ENCODE results near the gene MDC1. TPM values are rescaled to one million over a fixed set of nuclear protein-coding genes. Genes with fewer than 3 reads are reported as not detected.

The MDC1 gene
- total and polyA plus RNA-seq, 2 experiments from 2014 or later: 17.2 to 32.7 TPM

GRCh38 chr6:30738532-30738931, 21.5 kb upstream of the MDC1 start:
- H3K9me2 ChIP-seq (ENCODE audit: insufficient read depth): no peaks in the 10 kb centered on the region
- peaks cover 5% of the 10 kb centered on the region for H3K27me3 ChIP-seq (ENCODE audit: insufficient read depth)
- H3F3A ChIP-seq (replicated peaks; ENCODE audit: low read depth): peaks cover 27% of the 10 kb centered on the region
- peaks cover 16% of the 10 kb centered on the region for H3K79me2 ChIP-seq (replicated peaks; ENCODE audit: insufficient read depth)
- peaks cover 15% of the 10 kb centered on the region for H3K4me1 Mint-ChIP-seq
- no peak for ATAC-seq
- peaks cover 13% of the 10 kb centered on the region for H3K4me1 ChIP-seq (ENCODE audit: insufficient read depth)
- H3K4me2 ChIP-seq: no peak overlapping the region
- H3K36me3 Mint-ChIP-seq (ENCODE audit: low read depth): peaks cover 70% of the 10 kb centered on the region
- no peak overlapping the region for H2AFZ ChIP-seq
- no peak overlapping the region for H3K27ac Mint-ChIP-seq
- H4K20me1 ChIP-seq (replicated peaks; ENCODE audit: insufficient read depth): peaks cover 18% of the 10 kb centered on the region
- H3K9me3 Mint-ChIP-seq: no peaks in the 10 kb centered on the region
- no peak for DNase-seq (ENCODE audit: low spot score)
- no peak overlapping the region for H3K27ac ChIP-seq (ENCODE audit: low read depth)
- H3K36me3 ChIP-seq (ENCODE audit: insufficient read depth): peaks cover 31% of the 10 kb centered on the region
- H3K4me3 Mint-ChIP-seq: no peak overlapping the region
- H3K4me3 ChIP-seq: no peak overlapping the region
- TF ChIP-seq POLR2AphosphoS5 (IDR thresholded peaks at IDR 0.05; ENCODE audit: low read depth): no peak
- TF ChIP-seq ZNF462 (CRISPR knock-in tag; IDR thresholded peaks at IDR 0.05): no peak
- TF ChIP-seq JUNB (IDR thresholded peaks at IDR 0.05; ENCODE audit: unreplicated experiment): no peak
- no peak for TF ChIP-seq REST (IDR thresholded peaks at IDR 0.05; ENCODE audit: unreplicated experiment)
- TF ChIP-seq CREB1 (CRISPR knock-in tag; IDR thresholded peaks at IDR 0.05; ENCODE audit: low read depth): no peak
- TF ChIP-seq ZNF331 (CRISPR knock-in tag; IDR thresholded peaks at IDR 0.05; ENCODE audit: low read depth): no peak
- no peak for TF ChIP-seq NANOG (IDR thresholded peaks at IDR 0.05; ENCODE audit: borderline replicate concordance)
- TF ChIP-seq ETS1 (IDR thresholded peaks at IDR 0.05): no peak
- no peak for TF ChIP-seq STAT1 (IDR thresholded peaks at IDR 0.05; ENCODE audit: unreplicated experiment)
- no peak for TF ChIP-seq ZNF114 (CRISPR knock-in tag; IDR thresholded peaks at IDR 0.05)
- no peak for TF ChIP-seq EZH2phosphoT487 (IDR thresholded peaks at IDR 0.05; ENCODE audit: unreplicated experiment)
- no peak for TF ChIP-seq EZH2 (IDR thresholded peaks at IDR 0.05; ENCODE audit: low read depth, unreplicated experiment)
- no peak for TF ChIP-seq CTCF (conservative IDR thresholded peaks at IDR 0.05; ENCODE audit: low read depth in 2 of 2)
- peaks cover 15% of the 10 kb centered on the region for H3K27me3 Mint-ChIP-seq (ENCODE audit: insufficient read depth, low read depth, poor library complexity)
